Astrocyte (in vitro differentiated cells and primary cell): Measurements from ENCODE around the gene BCL2. TPM values are rescaled to one million over a fixed set of nuclear protein-coding genes. Genes with fewer than 3 reads are reported as not detected.

Experiments used
- DNase-seq: peaks from one replicate; pipeline ENCODE4 v3.0.0-alpha.2; 2010; ENCODE audit warnings: low read depth
- FAIRE-seq: peaks from 2 replicates; lab custom pipeline; 2011; peaks lifted over from hg19 to GRCh38; lab: Jason Lieb, UNC
- H2AFZ ChIP-seq: 2 replicates; pipeline ENCODE4 v1.6.0; 2012; ENCODE audit warnings: low read depth, low read length, inconsistent platforms
- H3K27ac ChIP-seq: 2 replicates; pipeline ENCODE4 v1.5.1; 2011; ENCODE audit warnings: low read depth, low read length, inconsistent platforms
- H3K27me3 ChIP-seq: 2 replicates; pipeline ENCODE4 v1.6.0; 2011; ENCODE audit warnings: low read length, inconsistent platforms; ENCODE audit not compliant: insufficient read depth
- H3K36me3 ChIP-seq: 2 replicates; pipeline ENCODE4 v1.5.1; 2011; ENCODE audit warnings: low read length, inconsistent platforms; ENCODE audit not compliant: insufficient read depth
- H3K4me1 ChIP-seq: 2 replicates; pipeline ENCODE4 v1.5.1; 2011; ENCODE audit warnings: low read length, inconsistent platforms; ENCODE audit not compliant: insufficient read depth
- H3K4me2 ChIP-seq: 2 replicates; pipeline ENCODE4 v1.6.0; 2012; ENCODE audit warnings: low read length, inconsistent platforms
- H3K4me3 ChIP-seq: 2 replicates; pipeline ENCODE4 v1.5.1; 2011; ENCODE audit warnings: low read depth, mild to moderate bottlenecking, low read length, inconsistent platforms; ENCODE audit not compliant: insufficient read depth
- H3K79me2 ChIP-seq: 2 replicates; pipeline ENCODE4 v1.6.0; 2012; ENCODE audit warnings: mild to moderate bottlenecking, low read length, inconsistent platforms; ENCODE audit not compliant: insufficient read depth
- H3K9ac ChIP-seq: 2 replicates; pipeline ENCODE4 v1.6.0; 2012; ENCODE audit warnings: mild to moderate bottlenecking, low read length, inconsistent platforms
- H3K9me3 ChIP-seq: 2 replicates; pipeline ENCODE4 v1.5.1; 2012; ENCODE audit warnings: low read depth, mild to moderate bottlenecking, low read length, inconsistent platforms; ENCODE audit not compliant: insufficient read depth
- H4K20me1 ChIP-seq: 2 replicates; pipeline ENCODE4 v1.6.0; 2012; ENCODE audit warnings: low read length, inconsistent platforms; ENCODE audit not compliant: insufficient read depth
- H3K27ac Mint-ChIP-seq: one replicate; pipeline ENCODE4 v1.8.0; 2021; ENCODE audit warnings: mild to moderate bottlenecking, mixed read lengths; ENCODE audit not compliant: unreplicated experiment
- H3K27me3 Mint-ChIP-seq: one replicate; pipeline ENCODE4 v1.8.0; 2021; ENCODE audit warnings: low read depth, mixed read lengths; ENCODE audit not compliant: unreplicated experiment
- H3K36me3 Mint-ChIP-seq: one replicate; pipeline ENCODE4 v1.8.0; 2021; ENCODE audit warnings: low read depth, mixed read lengths; ENCODE audit not compliant: unreplicated experiment
- H3K4me1 Mint-ChIP-seq: one replicate; pipeline ENCODE4 v1.8.0; 2021; ENCODE audit warnings: low read depth, mixed read lengths; ENCODE audit not compliant: unreplicated experiment
- H3K4me3 Mint-ChIP-seq: one replicate; pipeline ENCODE4 v1.8.0; 2021; ENCODE audit warnings: mild to moderate bottlenecking, moderate library complexity, mixed read lengths; ENCODE audit not compliant: unreplicated experiment
- H3K9me3 Mint-ChIP-seq: one replicate; pipeline ENCODE4 v1.8.0; 2021; ENCODE audit warnings: mild to moderate bottlenecking, mixed read lengths; ENCODE audit not compliant: unreplicated experiment
- EZH2 ChIP-seq: IDR thresholded peaks from 2 replicates; pipeline ENCODE4 v1.6.1; 2012; ENCODE audit warnings: mild to moderate bottlenecking, low read length, inconsistent platforms; ENCODE audit not compliant: insufficient read depth
- total RNA-seq: library from RNA; stranded (reverse); gene quantifications from 2 replicates; pipeline ENCODE4 v1.2.1, GENCODE V29; 2021
- TF ChIP-seq, protein P1 (sequence below): IDR thresholded peaks from 2 replicates; pipeline ENCODE4 v1.5.1; 2011; ENCODE audit warnings: low read depth, mild to moderate bottlenecking, inconsistent platforms, low read length, moderate library complexity; ENCODE audit not compliant: insufficient read depth

BCL2 gene
- total RNA-seq, 1 donor from 2014 or later: 1.7 TPM

DNA sequence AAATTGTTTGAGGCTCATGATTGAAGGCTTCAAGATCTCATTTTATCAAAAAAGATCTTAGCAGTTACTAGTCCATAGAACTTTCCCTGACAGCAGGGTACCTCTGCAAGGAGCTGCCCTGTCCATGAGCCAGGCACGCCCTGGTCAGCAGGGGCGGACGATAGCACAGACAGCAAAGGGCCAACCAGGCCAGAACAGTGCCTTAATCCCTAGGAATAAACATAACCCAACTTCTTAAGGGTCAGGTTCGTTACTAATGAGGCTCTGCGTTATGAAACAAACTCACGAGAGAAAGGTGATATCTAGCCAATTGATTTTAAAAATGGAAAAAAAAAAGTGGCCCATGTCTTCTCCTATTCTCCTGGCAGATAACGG lies 59.2 kb downstream of the BCL2 start:
- H3K79me2 ChIP-seq: no peaks in the 10 kb centered on the region
- FAIRE-seq: no peak

DNA sequence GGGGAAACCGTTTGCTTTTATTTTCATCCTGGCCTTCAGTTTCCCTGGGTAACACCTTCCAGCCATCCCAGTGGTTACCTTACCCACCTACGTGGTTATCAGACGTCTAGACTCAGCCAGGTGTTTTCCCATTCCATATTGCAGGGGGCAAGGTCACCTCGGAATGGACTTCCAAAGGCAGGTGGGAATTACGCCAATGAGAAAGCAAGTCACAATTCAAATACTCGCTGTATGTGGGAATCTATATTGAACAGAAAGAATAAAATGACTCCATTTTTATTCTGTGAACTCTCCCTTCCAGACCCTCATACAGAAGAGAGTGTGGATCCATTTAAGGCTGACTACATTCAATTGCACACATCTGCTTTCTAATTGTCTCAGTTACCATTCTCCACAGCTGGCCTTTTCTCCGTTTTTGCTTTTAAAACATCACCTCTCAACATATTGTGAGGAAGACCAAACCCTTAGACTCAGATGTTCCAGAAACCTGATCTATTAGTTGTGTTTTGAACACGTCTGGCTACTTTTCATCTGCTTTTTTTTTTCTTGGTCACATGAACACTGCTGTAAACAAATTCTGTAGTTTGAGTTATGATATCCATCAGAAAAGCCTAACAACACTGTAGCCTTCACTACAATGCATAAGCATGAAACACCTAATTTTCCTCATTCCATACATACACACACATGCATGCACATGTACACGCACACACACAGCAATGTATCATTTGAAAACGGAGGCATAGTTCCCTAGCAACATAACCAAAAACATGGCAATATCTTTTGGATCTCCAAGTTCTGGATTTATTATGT lies 59.8 kb downstream of the BCL2 start:
- Mint-ChIP-seq H3K9me3 (no peaks in the 10 kb centered on the region), H3K4me1 (peaks cover 1% of the 10 kb centered on the region), H3K36me3 (no peaks in the 10 kb centered on the region), H3K27ac (no peak overlapping the region), H3K4me3 (no peak overlapping the region), H3K27me3 (peaks cover 3% of the 10 kb centered on the region)
- no peaks in the 10 kb centered on the region for H3K36me3 ChIP-seq
- TF ChIP-seq, protein P1, sequence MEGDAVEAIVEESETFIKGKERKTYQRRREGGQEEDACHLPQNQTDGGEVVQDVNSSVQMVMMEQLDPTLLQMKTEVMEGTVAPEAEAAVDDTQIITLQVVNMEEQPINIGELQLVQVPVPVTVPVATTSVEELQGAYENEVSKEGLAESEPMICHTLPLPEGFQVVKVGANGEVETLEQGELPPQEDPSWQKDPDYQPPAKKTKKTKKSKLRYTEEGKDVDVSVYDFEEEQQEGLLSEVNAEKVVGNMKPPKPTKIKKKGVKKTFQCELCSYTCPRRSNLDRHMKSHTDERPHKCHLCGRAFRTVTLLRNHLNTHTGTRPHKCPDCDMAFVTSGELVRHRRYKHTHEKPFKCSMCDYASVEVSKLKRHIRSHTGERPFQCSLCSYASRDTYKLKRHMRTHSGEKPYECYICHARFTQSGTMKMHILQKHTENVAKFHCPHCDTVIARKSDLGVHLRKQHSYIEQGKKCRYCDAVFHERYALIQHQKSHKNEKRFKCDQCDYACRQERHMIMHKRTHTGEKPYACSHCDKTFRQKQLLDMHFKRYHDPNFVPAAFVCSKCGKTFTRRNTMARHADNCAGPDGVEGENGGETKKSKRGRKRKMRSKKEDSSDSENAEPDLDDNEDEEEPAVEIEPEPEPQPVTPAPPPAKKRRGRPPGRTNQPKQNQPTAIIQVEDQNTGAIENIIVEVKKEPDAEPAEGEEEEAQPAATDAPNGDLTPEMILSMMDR: no peak
- no peak for TF ChIP-seq EZH2
- no peak overlapping the region for H2AFZ ChIP-seq
- no peak overlapping the region for H3K4me3 ChIP-seq
- no peaks in the 10 kb centered on the region for H3K79me2 ChIP-seq
- no peak overlapping the region for H3K9ac ChIP-seq
- no peaks in the 10 kb centered on the region for H3K9me3 ChIP-seq
- no peaks in the 10 kb centered on the region for H3K27me3 ChIP-seq
- no peak overlapping the region for H3K27ac ChIP-seq
- no peaks in the 10 kb centered on the region for H3K4me1 ChIP-seq
- no peak for FAIRE-seq
- H3K4me2 ChIP-seq: no peak overlapping the region
- no peaks in the 10 kb centered on the region for H4K20me1 ChIP-seq
- no peak for DNase-seq

More for the DNA sequence above, 59.2 kb downstream of the BCL2 start:
- no peaks in the 10 kb centered on the region for H3K36me3 Mint-ChIP-seq
- DNase-seq: no peak
- H3K4me3 Mint-ChIP-seq: no peak overlapping the region
- H3K9ac ChIP-seq: no peak overlapping the region
- no peaks in the 10 kb centered on the region for H3K4me1 Mint-ChIP-seq
- H3K4me2 ChIP-seq: no peak overlapping the region
- H3K27ac Mint-ChIP-seq: no peak overlapping the region
- no peaks in the 10 kb centered on the region for H3K9me3 Mint-ChIP-seq
- no peak overlapping the region for H3K27ac ChIP-seq
- no peaks in the 10 kb centered on the region for H4K20me1 ChIP-seq
- peaks cover 3% of the 10 kb centered on the region for H3K27me3 Mint-ChIP-seq
- H3K4me1 ChIP-seq: no peaks in the 10 kb centered on the region
- no peaks in the 10 kb centered on the region for H3K9me3 ChIP-seq
- no peak overlapping the region for H2AFZ ChIP-seq
- no peaks in the 10 kb centered on the region for H3K36me3 ChIP-seq
- H3K4me3 ChIP-seq: no peak overlapping the region
- H3K27me3 ChIP-seq: no peaks in the 10 kb centered on the region
- TF ChIP-seq EZH2: no peak
- TF ChIP-seq, protein P1: no peak
